GM12891 (cell line): ENCODE measurements around the gene SNX7.

Source experiments
- POLR2A ChIP-seq: IDR thresholded peaks from 2 replicates; pipeline ENCODE4 v1.6.1; 2011; ENCODE audit warnings: low read depth, low read length, control low read depth
- POLR2AphosphoS5 ChIP-seq: IDR thresholded peaks from 2 replicates; pipeline ENCODE4 v1.6.1; 2011; ENCODE audit warnings: low read depth, low read length, control low read depth

- no peak for TF ChIP-seq POLR2A
- TF ChIP-seq POLR2AphosphoS5 = no peak
These were observed 7.2 kb downstream of the SNX7 start for GRCh38 chr1:98668733-98669132.
